Uterus (tissue), 4 donors: ENCODE results near the gene C2CD3. TPM values are rescaled to one million over a fixed set of nuclear protein-coding genes. Genes with fewer than 3 reads are reported as not detected.

Experiments used
- DNase-seq, 2 donors: peaks; one replicate each; pipeline ENCODE4 v3.0.0-alpha.2; 2019 to 2020
- H3K27ac ChIP-seq, 2 donors: fragments of 200-600 bp; sonication (generic); 1 replicate in 1 of 2; 2 replicates in 1 of 2; pipeline ENCODE4 v1.5.1; 2016 to 2018
- H3K27me3 ChIP-seq, 2 donors: fragments of 200-600 bp; sonication (generic); one replicate each; pipeline ENCODE4 v1.5.1; 2018 to 2019; ENCODE audit warnings: control low read depth in 1 of 2
- H3K36me3 ChIP-seq, 2 donors: fragments of 200-600 bp; sonication (generic); one replicate each; pipeline ENCODE4 v1.5.1; 2019; ENCODE audit warnings: control low read depth in 1 of 2
- H3K4me1 ChIP-seq, 2 donors: fragments of 200-600 bp; sonication (generic); one replicate each; pipeline ENCODE4 v1.5.1; 2018 to 2019; ENCODE audit warnings: control low read depth in 1 of 2
- H3K4me3 ChIP-seq, 2 donors: fragments of 200-600 bp; sonication (generic); 1 replicate in 1 of 2; 2 replicates in 1 of 2; pipeline ENCODE4 v1.5.1; 2018 to 2019; ENCODE audit warnings: mild to moderate bottlenecking in 1 of 2
- H3K9me3 ChIP-seq, 2 donors: fragments of 200-600 bp; sonication (generic); one replicate each; pipeline ENCODE4 v1.5.1; 2019; ENCODE audit warnings: control low read depth in 1 of 2
- CTCF ChIP-seq, 4 experiments: fragments of 200-600 bp in 2 of 4; fragments of 450-650 bp in 2 of 4; sonication (generic) in 2 of 4; IDR thresholded peaks; one replicate each; pipeline ENCODE4 v1.5.1; 2016 to 2019; ENCODE audit warnings: antibody characterized with exemption in 4 of 4, mild to moderate bottlenecking in 2 of 4, moderate library complexity in 1 of 4
- POLR2A ChIP-seq, 2 donors: fragments of 450-650 bp; IDR thresholded peaks; one replicate each; pipeline ENCODE4 v1.6.1; 2016; ENCODE audit warnings: antibody characterized with exemption in 2 of 2, mild to moderate bottlenecking in 1 of 2, moderate library complexity in 1 of 2
- intact Hi-C: fragments of 100-400 bp; cut with DNase I; formaldehyde crosslinking; loops from one replicate; pipeline ENCODE4 v1.15.1; 2023; ENCODE audit warnings: low total_unique reads
- total RNA-seq, 4 donors: library from RNA; depleted of rRNA in 3 of 4; stranded (reverse); fragments of >200 nt in 3 of 4; gene quantifications; one replicate each; pipeline versions ENCODE4 v1.1.0 to v1.2.4, GENCODE V29; 2014 to 2023
- donor health status: DM: yes; HTN: yes; CAD: no.

The C2CD3 gene
- total RNA-seq, 4 donors from 2014 or later: 22.5 to 347 (median 29.5) TPM

DNA sequence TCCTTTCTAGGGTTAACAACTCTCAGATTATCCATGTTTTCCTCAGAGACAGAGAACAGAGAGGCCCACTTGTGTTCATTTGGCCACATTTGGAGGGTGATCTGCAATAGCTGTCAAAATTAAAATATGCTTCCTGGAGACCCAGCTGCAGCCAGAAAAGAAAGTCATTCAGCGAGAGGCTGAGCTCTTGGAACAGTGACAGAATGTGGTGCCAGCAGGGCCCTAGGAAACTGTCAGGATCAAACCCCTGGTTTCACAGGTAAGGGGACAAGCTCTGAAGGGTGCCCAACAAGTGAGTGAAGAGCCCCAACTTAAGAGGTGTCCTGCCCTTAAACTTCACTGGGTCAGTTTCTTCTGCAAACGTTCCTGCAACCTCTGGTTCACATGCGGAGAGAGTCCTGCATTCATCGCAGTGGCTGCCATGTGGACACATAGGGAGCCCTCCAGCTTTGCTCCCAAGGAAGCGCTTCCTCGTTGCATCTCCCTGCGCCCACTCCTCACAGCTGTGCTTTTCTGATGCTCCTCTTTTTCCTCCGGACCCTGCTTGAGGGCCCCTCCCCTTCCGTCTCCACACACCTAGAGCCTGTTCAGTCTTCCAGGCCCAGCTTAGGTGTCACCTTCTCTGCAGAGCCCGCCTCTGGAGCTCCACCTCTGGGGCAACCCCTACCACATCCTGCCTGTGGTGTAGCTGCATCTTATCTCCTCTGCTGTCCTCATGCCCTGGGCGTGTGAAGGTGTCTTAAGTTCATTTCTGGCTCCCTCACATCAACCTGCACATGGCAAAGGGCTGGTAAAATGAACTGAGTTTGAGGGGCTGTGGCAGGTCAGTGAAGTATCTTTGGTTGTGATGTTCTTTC is 165.8 kb downstream of the C2CD3 start:
- Histone ChIP-seq H3K4me1 (no peaks in the 10 kb centered on the region), H3K27ac (no peak overlapping the region), H3K9me3 (no peaks in the 10 kb centered on the region), H3K4me3 (no peak overlapping the region), H3K36me3 (no peaks in the 10 kb centered on the region), H3K27me3 (no peaks in the 10 kb centered on the region)
- intact Hi-C loops: no loop called here
- no peak for TF ChIP-seq POLR2A (IDR thresholded peaks at IDR 0.05)
- TF ChIP-seq CTCF (IDR thresholded peaks at IDR 0.05): no peak
- DNase-seq: no peak

DNA sequence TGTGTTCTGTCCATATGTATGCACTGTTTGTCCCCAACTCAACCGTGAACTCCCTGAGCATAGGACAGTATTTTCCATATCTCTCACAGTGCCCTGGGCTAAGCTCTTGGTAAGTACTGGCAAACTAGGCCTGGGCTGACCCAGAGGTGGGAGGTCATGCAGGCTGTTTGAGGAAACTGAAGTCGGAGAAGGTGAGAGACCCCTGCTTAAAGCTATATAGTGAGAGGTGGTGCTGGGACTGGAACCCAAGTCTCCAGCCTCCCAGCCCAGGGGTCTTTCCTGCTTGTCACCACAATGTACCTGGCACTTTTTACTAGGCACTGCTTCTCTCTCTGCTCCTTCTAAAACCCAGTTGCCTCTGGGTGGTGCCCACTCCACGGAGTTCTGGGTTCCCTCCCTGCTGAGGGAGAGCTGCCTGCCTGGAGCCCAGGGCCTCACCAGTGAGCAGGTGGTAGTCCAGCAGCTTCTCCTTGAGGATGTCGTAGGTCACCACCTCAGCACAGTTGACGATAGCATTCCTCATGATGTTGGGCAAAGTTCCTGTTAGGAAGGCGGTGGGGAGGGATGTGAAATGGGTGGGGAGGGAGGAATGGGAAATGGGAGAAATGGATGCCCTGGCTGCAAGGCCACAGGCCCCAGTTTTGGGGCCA is 166.6 kb downstream of the C2CD3 start:
- Histone ChIP-seq H3K36me3 (no peaks in the 10 kb centered on the region), H3K27ac (no peak overlapping the region), H3K27me3 (no peaks in the 10 kb centered on the region), H3K9me3 (no peaks in the 10 kb centered on the region), H3K4me1 (no peaks in the 10 kb centered on the region), H3K4me3 (no peak overlapping the region)
- intact Hi-C loops: no loop called here
- DNase-seq: no peak
- TF ChIP-seq CTCF (IDR thresholded peaks at IDR 0.05): no peak
- TF ChIP-seq POLR2A (IDR thresholded peaks at IDR 0.05): no peak

- no peaks in the 10 kb centered on the region for H3K27me3 ChIP-seq
- no peak for TF ChIP-seq CTCF (IDR thresholded peaks at IDR 0.05)
- no peak for TF ChIP-seq POLR2A (IDR thresholded peaks at IDR 0.05)
- DNase-seq: no peak
- intact Hi-C loops: no loop called here
- no peak overlapping the region for H3K4me3 ChIP-seq
- H3K27ac ChIP-seq: no peak overlapping the region
- no peaks in the 10 kb centered on the region for H3K9me3 ChIP-seq
- H3K4me1 ChIP-seq: no peaks in the 10 kb centered on the region
- no peaks in the 10 kb centered on the region for H3K36me3 ChIP-seq
Measured at GRCh38 chr11:74002832-74003231, 168.0 kb downstream of the C2CD3 start.

DNA sequence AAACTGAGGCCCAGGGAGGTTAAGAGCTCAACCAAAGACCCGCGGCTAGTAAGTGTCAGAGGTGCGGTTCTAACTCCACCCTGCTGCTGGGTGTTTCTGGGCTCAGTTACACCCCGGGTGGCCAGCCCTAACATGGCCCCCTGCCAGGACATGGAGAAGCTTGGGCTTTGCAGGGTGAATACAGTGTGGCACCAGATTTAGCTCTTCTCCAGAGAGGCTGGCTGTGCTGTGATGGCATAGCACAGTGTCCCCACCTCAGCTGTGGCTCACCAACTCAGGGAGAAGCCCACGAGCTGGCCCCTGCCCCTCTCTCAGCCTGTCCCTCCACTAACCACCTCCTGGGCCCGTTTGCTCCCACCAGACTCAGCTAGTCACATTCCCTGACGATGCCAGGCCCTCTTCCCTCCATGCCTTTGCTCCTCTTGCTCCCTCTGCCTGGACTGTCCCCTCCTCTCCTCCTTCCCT is 168.9 kb downstream of the C2CD3 start:
- H3K9me3 ChIP-seq: no peaks in the 10 kb centered on the region
- no peak for TF ChIP-seq CTCF (IDR thresholded peaks at IDR 0.05)
- no peak for TF ChIP-seq POLR2A (IDR thresholded peaks at IDR 0.05)
- DNase-seq: no peak
- intact Hi-C loops: no loop called here
- no peak overlapping the region for H3K27ac ChIP-seq
- no peaks in the 10 kb centered on the region for H3K27me3 ChIP-seq
- no peaks in the 10 kb centered on the region for H3K36me3 ChIP-seq
- H3K4me3 ChIP-seq: no peak overlapping the region
- H3K4me1 ChIP-seq: no peaks in the 10 kb centered on the region
